ENCODE results near the gene GPT2.

- TF ChIP-seq CTCF (IDR thresholded peaks at IDR 0.05; ENCODE audit: poor library complexity) (no peak), EZH2phosphoT487 (IDR thresholded peaks at IDR 0.05; ENCODE audit: low read depth, severe bottlenecking, unreplicated experiment) (no peak), EZH2 (IDR thresholded peaks at IDR 0.05; ENCODE audit: borderline replicate concordance) (no peak)
Measured at GRCh38 chr16:46918400-46918799, 34.2 kb downstream of the GPT2 start.

Measured in hepatocyte (in vitro differentiated cells).